MCF 10A (cell line): ENCODE results near the gene GABRG3. TPM values are rescaled to one million over a fixed set of nuclear protein-coding genes. Genes with fewer than 3 reads are reported as not detected.

Experiments
- BruUV-seq: library from RNA; stranded (reverse); fragments of 400-500 nt; replicated peaks from 2 replicates; lab custom pipeline; 2021; lab: Mats Ljungman, UMichigan
- CTCF ChIA-PET: fragments of 300-600 bp; sonication (Branson Sonifier 250); formaldehyde crosslinking; extraction: SDS; loops from one replicate; lab custom pipeline; 2021; ENCODE audit warnings: antibody characterized with exemption, inconsistent platforms; lab: Yijun Ruan, JAX
- POLR2A ChIA-PET: fragments of 300-600, 350-650 bp; sonication (Branson Sonifier 250); formaldehyde crosslinking; extraction: SDS; loops from one replicate; lab custom pipeline; 2020; ENCODE audit warnings: antibody characterized with exemption, inconsistent platforms; lab: Yijun Ruan, JAX
- DNase-seq: peaks from one replicate; pipeline ENCODE4 v3.0.0-alpha.2; 2018; ENCODE audit not compliant: unreplicated experiment
- H3K27ac Mint-ChIP-seq: one replicate; pipeline ENCODE4 v1.8.0; 2022; ENCODE audit warnings: mild to moderate bottlenecking, low read depth, mixed read lengths; ENCODE audit not compliant: unreplicated experiment
- H3K27me3 Mint-ChIP-seq: one replicate; pipeline ENCODE4 v1.8.0; 2022; ENCODE audit warnings: mixed read lengths; ENCODE audit not compliant: insufficient read depth, unreplicated experiment
- H3K36me3 Mint-ChIP-seq: one replicate; pipeline ENCODE4 v1.8.0; 2022; ENCODE audit warnings: mild to moderate bottlenecking, moderate library complexity, mixed read lengths; ENCODE audit not compliant: insufficient read depth, unreplicated experiment
- H3K4me1 Mint-ChIP-seq: one replicate; pipeline ENCODE4 v1.8.0; 2022; ENCODE audit warnings: mixed read lengths; ENCODE audit not compliant: insufficient read depth, unreplicated experiment
- H3K4me3 Mint-ChIP-seq: one replicate; pipeline ENCODE4 v1.8.0; 2022; ENCODE audit warnings: mild to moderate bottlenecking, moderate library complexity, mixed read lengths; ENCODE audit not compliant: unreplicated experiment
- H3K9me3 Mint-ChIP-seq: one replicate; pipeline ENCODE4 v1.8.0; 2022; ENCODE audit warnings: mixed read lengths; ENCODE audit not compliant: unreplicated experiment
- intact Hi-C: fragments of 100-400 bp; cut with micrococcal nuclease; formaldehyde crosslinking; loops from 2 replicates; pipeline ENCODE4 v1.14.1; 2022
- total RNA-seq: library from RNA; stranded (reverse); gene quantifications from 2 replicates; pipeline ENCODE4 v1.2.3, GENCODE V29; 2022
- TF ChIP-seq, protein P1 (sequence below): fragments of 200-600 bp; IDR thresholded peaks from one replicate; pipeline ENCODE4 v1.8.0; 2022; ENCODE audit warnings: antibody characterized with exemption, mild to moderate bottlenecking; ENCODE audit not compliant: unreplicated experiment

Gene GABRG3
- total RNA-seq, 1 experiment from 2014 or later = not detected

DNA sequence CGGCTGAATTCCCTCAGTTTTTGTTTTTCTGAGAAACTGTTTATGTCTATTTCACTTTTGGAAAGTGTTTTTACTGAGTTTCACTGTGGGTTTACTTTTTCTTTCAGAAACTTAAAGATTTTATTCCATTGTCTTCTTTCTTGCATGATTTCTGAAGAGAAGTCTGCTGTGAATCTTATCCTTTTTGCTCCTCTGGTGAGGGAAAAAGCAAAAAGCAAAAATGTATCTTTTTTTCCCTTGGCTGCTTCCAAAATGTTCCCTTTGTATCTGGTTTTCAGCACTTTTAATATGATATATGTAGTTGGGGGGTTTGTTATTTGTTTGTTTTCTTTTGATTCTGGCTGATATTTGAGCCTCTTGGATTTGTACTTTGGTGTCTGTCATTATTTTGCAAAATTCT, 538.0 kb downstream of the GABRG3 start:
- Mint-ChIP-seq H3K27me3 (no peaks in the 10 kb centered on the region), H3K9me3 (peaks cover 55% of the 10 kb centered on the region), H3K4me1 (no peaks in the 10 kb centered on the region), H3K27ac (no peak overlapping the region), H3K4me3 (no peak overlapping the region), H3K36me3 (no peaks in the 10 kb centered on the region)
- no peak for DNase-seq
- intact Hi-C loops = no loop called here
- TF ChIP-seq, protein P1, sequence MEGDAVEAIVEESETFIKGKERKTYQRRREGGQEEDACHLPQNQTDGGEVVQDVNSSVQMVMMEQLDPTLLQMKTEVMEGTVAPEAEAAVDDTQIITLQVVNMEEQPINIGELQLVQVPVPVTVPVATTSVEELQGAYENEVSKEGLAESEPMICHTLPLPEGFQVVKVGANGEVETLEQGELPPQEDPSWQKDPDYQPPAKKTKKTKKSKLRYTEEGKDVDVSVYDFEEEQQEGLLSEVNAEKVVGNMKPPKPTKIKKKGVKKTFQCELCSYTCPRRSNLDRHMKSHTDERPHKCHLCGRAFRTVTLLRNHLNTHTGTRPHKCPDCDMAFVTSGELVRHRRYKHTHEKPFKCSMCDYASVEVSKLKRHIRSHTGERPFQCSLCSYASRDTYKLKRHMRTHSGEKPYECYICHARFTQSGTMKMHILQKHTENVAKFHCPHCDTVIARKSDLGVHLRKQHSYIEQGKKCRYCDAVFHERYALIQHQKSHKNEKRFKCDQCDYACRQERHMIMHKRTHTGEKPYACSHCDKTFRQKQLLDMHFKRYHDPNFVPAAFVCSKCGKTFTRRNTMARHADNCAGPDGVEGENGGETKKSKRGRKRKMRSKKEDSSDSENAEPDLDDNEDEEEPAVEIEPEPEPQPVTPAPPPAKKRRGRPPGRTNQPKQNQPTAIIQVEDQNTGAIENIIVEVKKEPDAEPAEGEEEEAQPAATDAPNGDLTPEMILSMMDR = no peak
- POLR2A ChIA-PET = no interaction called here
- no TSS peak for BruUV-seq
- CTCF ChIA-PET = no interaction called here

DNA sequence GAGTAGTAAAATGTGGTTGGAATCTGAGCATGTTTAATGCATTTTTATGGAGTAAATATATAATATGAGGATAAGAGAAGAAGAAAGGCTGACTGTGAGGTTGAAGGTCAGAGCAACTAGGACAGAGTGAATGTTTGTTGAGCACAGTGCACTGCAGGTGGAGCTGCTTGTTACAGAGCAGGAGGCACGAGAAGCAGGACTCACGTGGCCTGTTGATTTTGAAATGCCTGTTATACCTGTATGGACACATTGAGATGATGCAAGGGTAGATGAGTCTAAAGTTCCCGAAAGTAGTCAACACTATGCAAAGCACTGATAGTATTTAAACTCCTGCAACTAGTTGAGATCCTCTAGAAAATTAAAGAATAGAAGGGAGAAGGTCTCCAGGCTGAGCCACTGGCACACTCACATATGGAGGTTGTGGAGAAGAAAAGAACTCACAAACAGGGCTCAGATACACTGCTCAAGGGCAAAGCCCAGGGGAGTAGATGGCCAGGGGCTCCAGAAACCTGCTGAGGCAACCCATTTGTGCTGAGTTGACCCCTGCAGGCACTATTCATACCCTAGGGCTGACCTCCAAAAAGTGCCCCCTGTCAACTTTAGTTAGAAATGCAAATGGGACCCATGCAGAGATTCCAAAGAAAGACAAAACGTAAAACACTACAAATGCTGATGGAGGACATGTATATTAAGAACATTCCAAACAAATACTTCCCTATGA, 541.5 kb downstream of the GABRG3 start:
- ChIA-PET POLR2A (no interaction called here), CTCF (no interaction called here)
- Mint-ChIP-seq H3K9me3 (peaks cover 78% of the 10 kb centered on the region), H3K27ac (no peak overlapping the region), H3K4me1 (no peaks in the 10 kb centered on the region), H3K36me3 (no peaks in the 10 kb centered on the region), H3K4me3 (no peak overlapping the region), H3K27me3 (no peaks in the 10 kb centered on the region)
- no TSS peak for BruUV-seq
- no peak for DNase-seq
- intact Hi-C loops = no loop called here
- TF ChIP-seq, protein P1 = no peak

DNA sequence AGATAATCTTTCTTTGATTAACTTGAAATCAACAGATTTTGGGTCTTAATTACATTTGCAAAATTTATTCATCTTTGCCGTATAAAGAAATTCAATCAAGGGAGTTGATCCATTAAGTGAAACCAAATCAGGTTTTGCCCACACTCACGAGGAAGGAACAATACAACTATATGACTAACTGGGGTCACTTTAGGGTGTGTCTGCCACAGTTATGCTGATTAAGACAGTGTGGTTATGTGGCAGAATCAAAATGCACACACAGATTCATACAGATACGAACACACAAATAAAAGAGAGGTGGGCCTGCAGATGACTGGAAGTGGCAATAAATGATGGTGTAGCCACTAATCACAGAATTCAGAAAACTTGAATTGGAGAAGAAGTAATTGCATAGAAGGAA, 543.5 kb downstream of the GABRG3 start:
- POLR2A ChIA-PET = no interaction called here
- TF ChIP-seq, protein P1 = no peak
- H3K27ac Mint-ChIP-seq = no peak overlapping the region
- H3K27me3 Mint-ChIP-seq = no peaks in the 10 kb centered on the region
- DNase-seq = no peak
- no peaks in the 10 kb centered on the region for H3K36me3 Mint-ChIP-seq
- no peak overlapping the region for H3K4me3 Mint-ChIP-seq
- CTCF ChIA-PET = no interaction called here
- H3K4me1 Mint-ChIP-seq = no peaks in the 10 kb centered on the region
- peaks cover 81% of the 10 kb centered on the region for H3K9me3 Mint-ChIP-seq
- intact Hi-C loops = no loop called here
- no TSS peak for BruUV-seq

DNA sequence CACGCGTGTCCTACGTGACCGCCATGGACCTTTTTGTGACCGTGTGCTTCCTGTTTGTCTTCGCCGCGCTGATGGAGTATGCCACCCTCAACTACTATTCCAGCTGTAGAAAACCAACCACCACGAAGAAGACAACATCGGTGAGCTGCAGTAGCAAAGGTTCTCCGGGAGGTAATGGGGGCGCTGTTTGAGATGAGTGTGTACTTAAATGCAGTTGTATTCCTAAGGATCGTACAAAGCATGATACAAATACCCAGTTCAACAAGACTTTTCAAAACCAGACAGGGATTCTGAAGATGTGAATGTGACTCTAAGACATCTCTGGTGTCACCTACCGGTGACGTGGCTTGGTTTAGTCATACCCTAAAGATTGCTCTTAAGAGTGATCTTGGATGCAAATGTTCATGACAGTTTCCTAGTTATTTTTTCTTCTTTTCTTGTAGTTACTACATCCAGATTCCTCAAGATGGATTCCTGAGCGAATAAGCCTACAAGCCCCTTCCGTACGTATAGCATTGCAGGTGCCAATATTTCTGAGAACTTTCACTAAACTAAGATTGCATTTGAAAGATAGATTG, 556.6 kb downstream of the GABRG3 start:
- POLR2A ChIA-PET = no interaction called here

More for the DNA sequence above, 556.6 kb downstream of the GABRG3 start:
- TF ChIP-seq, protein P1 = no peak
- peaks cover 33% of the 10 kb centered on the region for H3K9me3 Mint-ChIP-seq
- no peak overlapping the region for H3K4me3 Mint-ChIP-seq
- CTCF ChIA-PET = no interaction called here
- H3K27me3 Mint-ChIP-seq = no peaks in the 10 kb centered on the region
- DNase-seq = no peak
- no peaks in the 10 kb centered on the region for H3K36me3 Mint-ChIP-seq
- intact Hi-C loops = no loop called here
- H3K4me1 Mint-ChIP-seq = no peaks in the 10 kb centered on the region
- no TSS peak for BruUV-seq
- H3K27ac Mint-ChIP-seq = no peak overlapping the region
